GM19324 (cell line): ENCODE data around the gene HUNK.
"Not testable (repeated sequence)": the region's sequence is repeated elsewhere in the genome, so short reads cannot be mapped to it uniquely, and the experiment has no call there.

Experiments
- ATAC-seq: cut with Tn5 transposase; IDR thresholded peaks from one replicate; pipeline ENCODE4 v1.9.1; 2021; ENCODE audit warnings: mild to moderate bottlenecking, moderate library complexity; ENCODE audit not compliant: unreplicated experiment, low FRiP score

The HUNK gene

DNA sequence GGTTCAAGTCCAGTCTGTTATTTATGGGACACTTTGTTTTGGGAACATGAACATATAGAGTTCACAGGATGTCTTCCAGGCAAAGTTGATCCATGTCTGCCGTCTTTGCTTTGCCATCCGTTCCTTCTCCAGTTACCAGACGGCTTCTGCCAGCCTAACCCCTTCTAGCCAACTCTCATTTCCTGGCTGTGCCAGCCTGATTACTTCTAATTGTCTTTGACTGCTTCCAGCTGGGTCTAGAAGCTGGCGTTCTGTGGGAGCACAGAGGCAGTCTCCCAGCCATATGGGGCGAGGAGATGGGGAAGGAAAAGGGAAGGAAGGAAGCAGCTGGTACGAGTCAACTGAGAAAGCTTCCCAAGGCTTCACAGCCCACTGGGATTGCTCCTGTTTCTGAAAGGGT, 3.1 kb upstream of the HUNK start:
- no peak for ATAC-seq

DNA sequence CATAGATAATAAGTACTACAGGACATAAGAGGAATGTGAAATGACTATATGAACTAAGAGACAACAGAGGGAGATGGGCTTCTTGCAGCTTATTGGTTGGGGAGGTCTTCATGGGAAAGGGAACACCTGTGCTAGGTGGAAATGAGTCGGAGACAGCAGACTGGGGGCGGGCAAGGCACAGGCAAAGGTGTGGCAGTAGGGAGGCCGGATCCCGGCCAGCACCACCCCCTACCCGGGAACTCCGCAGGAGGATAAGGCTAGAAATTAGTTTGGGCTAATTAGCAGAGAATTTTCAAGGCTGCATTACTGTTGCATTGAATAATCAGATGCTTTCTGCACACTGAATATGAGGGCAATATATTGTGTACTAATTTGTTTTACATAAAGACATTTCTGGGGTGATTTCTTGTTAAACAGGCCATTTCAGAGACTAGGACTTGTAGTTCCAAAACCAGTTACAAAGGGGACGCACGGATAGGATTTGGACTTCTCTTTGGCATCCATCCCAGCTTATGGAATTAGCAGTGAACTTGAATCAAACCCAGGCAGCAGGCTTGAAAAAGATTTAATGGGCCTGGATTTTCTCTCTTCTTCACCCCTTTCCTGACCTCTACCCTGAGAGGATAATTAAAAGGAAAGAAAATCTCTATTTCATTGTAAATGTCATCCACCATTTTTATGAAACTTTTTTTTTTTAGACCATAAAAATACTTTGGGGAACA, 2.2 kb upstream of the HUNK start:
- ATAC-seq, result no peak

DNA sequence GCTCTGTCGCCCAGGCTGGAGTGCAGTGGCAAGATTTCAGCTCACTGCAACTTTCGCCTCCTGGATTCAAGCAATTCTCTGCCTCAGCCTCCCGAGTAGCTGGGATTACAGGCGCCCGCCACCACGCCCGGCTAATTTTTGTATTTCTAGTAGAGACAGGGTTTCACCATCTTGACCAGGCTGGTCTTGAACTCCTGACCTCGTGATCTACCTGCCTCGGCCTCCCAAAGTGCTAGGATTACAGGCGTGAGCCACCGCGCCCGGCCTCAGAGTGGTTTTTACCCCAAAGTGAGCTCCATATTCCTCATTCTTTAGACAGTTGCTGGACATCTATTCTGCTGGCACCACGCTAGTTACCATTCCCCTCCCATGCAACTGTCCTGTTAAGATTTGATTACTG, 1.4 kb upstream of the HUNK start:
- ATAC-seq, result not testable (repeated sequence)

DNA sequence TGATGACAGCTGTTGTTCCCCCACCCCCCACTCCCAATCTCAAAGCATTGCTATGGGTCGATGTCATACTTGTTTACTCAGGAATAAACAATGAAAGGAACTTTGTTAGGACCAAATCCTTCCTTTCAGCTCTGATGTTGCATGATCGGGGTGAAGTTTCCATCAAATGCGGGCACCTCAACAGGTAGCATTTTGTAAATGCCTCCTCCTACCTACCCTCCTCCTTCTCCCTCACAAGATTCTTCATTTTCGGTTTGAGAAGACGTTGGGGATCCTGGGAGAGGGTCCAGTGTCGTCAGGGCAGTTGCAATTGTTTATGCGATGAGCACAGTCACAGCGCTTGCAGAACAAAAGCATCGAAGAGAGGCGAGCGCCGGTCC, 758 bp upstream of the HUNK start:
- ATAC-seq, result no peak

DNA sequence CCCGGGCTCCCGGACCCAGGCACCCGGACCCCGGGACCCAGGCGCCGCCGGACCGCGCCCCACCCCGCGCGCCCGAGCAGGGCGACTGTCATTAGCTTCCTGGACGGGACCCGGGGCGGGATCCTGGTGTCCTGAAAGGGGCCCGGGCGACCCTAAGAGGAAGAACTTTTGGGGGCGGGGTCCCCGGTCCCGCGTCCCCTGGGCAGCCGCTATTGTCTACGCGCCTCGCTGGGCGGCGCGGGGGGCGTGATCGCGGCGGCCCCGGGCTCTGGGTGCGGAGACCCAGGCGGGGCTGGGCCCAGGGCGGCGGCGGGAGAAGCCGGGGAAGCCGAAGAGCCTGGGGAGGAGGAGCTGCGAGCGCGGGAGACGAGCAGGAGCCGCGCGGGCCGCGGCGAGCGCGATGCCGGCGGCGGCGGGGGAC, 465 bp downstream of the HUNK start:
- no peak for ATAC-seq

DNA sequence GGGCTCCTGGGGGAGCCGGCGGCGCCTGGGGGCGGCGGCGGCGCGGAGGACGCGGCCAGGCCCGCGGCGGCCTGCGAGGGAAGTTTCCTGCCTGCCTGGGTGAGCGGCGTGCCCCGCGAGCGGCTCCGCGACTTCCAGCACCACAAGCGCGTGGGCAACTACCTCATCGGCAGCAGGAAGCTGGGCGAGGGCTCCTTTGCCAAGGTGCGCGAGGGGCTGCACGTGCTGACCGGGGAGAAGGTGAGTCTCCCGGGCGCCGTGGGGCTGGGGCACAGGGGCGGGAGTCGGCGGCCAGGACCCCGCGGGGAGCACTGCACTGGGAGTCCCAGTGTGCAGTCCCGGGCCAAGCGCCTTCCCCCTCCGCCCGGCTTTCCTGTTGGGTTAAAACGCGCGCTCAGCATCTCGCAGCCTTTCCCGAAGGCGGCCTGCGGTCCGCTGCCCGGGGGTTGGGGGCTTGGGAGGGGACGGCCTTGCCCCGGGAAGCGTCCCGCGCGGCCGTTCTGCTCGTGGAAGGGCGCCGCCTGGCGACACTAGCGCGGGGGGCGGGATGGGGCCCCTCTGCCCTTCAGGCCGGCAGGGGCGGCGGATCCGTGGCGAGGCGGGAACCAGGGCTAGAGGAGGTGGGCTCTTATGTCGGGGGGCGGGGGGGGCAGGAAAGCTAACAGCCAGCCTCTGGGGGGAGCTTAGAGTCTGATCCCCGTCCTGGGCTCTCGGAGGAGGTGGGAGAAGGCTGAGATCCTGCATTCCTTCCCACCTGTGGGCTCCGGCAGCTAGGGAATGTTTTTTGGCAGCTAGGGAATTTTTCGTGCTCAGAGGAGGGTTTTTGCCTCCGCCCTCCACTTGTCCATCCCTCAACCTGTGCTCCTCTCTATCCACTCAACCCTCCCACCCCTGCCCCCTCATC, 1.1 kb downstream of the HUNK start:
- ATAC-seq, result no peak

DNA sequence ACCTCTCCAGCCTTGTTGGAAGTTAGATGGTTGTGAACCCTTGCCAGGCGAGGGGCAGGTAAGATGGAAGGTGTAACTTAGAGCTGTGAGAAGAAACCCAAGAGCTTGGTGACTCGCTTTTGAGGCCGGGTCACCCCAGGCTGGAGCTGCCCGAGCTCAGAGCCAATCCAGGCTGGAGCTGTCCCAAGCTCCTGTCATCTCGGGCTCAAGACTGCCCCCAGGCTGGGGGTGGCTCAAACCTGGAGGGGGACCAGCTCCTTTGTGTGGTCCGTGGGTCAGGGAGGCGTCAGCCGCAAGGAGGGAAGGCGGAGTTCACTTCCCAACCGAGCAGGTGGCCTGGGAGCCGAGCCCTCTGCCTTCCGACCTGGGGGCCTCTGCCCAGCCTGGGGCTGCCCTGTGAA, 2.0 kb downstream of the HUNK start:
- ATAC-seq, result no peak

DNA sequence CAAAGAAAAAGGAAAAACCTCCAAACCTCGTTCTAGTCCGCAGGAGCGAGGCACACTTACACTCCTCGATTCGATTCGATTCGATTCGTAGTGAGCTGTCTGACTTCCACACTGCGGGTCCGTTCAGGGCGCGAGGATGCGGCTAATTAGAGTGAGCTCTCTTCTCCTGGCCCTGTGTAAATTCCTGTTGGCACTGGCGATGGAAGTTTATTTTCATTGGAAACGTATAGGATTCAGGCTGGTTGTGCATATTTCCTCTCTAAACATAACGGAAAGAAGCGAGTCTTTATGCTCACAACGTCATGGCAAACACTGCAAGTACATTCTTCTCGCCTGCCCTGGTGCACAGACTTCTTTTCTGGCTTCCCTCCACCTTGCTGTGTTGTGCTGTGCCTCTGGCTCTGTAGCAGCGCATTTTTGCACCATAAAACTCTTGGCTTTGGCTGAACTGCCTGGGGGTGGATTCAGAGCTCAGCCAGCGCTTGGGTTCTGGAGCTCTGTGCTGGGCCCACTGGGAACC, 2.7 kb downstream of the HUNK start:
- ATAC-seq, result no peak

DNA sequence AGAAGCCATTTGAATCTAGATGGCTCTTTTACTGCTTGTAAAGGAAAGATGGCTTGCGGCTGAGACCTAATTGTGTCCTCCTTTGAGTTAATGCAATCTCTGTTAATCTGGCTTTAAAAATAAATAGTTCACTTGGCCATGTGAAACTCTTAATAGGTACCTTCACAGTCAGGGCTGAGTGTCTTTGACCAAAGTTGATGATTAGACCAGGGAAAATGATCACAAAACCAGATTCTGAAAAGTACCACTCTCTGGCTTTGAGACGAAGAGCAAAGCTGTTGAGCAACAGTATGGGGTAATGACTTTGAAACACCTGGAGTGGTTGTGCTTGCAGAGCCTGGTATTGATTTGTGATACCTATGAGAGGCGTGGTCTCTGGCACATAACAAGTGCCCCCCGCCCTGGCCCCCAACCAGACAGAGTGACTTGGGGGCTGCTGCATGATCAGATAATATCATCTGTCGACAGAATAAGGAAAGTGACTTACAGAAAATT, 4.7 kb downstream of the HUNK start:
- ATAC-seq, result no peak

DNA sequence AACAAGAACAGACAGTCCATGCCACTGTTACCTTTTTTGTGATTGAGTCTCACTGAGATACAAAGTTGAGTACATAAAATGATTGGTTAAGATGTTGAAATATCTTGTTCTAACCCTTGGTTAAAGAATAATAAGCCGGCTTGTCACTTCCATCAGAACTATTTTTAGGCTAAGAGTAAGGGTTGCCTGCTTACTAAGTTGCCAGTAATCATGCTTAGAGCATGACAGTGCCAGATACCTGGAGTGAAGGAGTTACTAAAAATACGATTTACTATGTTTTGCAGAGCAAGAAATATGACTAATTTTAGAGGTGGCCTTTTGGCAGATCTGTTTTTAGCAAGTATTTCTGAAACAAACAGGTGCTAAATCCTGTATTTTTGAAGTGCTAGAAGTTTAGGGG, 6.0 kb downstream of the HUNK start:
- ATAC-seq, result no peak

DNA sequence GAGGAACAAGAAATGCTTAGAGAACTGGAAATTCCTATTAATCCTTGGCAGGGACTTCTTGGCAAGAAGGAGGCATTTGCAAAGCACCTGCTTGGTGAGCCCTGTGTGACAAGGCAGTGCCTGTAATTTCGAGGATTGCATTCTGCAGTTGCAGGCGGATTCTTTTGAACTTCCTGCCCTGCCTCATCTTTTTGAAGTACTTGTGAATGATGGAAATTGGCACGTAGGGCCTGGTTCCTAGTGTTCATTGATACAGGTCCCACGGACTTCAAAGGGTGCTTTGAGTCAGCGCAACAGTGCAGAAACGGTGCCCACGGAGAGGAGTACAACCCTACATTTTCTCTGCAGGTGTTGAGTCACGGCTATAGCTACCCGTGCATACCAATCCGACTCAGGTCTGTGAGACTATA, 6.4 kb downstream of the HUNK start:
- ATAC-seq, result no peak

DNA sequence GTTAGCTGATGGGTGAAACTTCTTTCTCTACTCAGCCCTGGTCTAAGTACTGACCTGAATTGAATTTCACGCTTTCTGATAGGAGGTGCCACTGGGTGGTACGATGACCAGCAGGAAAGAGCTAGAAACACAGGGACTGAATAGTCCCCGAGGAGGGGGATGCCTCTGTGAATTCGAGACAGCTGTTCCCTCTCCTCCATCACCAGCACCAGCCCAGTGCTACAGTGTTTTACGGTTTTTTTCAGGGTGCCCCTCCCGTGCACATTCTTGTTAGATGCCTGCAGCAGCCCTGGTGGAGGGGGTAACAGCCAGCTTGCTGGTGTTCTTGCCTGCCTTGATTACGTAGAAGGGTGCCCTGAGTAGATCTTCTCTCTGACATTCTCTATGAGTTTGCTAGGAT, 7.1 kb downstream of the HUNK start:
- ATAC-seq, result no peak

DNA sequence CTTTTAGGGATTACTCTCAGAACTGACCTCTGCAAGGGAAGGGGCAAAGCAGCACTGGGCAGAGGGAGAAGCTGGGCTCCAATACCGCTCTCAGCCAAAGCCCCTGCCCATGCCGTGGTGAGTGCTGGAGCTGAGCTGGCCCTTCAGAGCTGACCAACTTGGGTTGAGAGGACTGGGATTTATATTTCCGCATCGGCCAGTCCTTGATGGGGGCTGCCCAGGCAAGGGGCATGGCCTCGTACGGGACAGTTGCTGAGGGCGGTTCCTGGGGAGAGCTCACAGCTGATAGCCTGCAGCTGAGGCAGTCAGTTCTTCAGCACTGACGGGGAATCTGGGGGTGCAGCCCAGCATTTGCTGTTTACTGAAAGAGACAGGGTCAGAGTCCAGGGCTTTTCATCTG, 8.0 kb downstream of the HUNK start:
- no peak for ATAC-seq

DNA sequence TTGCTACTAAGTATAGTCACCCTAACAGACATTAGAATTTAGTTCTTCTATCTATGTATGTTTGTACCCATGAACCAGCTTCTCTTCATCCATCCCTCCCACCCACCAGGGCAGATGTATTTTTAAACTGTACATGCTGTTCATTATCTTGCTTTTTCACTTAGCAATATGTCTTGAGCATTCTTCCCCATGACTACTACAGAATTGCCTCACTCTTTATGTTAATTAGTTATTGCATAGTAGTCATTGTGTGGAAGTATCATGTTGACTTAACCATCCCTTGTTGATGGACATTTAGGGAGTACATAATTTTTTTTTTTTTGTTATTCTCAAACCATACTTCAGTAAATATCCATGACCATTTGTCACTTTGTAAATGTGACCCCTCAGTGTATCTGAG, 9.9 kb downstream of the HUNK start:
- no peak for ATAC-seq

DNA sequence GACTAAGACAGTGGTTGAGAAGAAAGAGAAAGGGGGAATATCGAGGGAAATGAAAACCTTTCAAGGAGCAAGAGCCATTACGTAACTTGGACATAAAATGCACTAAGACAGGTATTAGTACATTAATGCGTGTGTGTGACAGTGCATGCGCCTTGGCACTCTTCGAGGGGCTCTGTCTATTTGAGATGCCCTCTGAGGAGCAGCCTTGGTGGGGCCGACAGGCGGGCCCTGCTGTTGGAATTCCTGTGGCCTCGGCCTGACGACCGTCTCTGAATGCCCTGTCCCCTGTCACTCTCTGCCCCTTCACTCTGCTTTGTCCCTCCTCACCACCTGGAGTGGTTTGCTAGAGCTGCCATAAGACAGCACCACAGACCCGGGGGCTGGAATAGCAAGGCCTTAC, 12.3 kb downstream of the HUNK start:
- ATAC-seq, result no peak

DNA sequence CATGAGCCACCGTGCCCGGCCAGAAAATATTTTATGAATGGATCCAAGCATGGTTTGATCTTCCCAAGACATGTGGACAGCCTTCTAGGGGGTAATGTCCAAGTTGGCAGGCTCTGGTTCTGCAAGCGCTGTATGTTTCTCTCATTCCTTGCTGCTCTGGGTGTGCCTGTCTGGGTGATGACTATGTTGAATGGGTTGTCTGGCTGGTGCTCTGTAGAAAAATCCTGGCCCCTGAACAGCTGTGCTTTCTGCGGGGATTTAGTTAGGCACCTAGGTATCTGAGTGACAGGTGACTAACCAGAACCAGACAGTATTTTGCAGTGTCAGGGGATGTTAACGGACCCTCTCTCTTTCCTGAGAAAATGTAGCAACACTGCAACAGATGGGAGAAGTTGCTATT, 14.1 kb downstream of the HUNK start:
- ATAC-seq, result no peak

DNA sequence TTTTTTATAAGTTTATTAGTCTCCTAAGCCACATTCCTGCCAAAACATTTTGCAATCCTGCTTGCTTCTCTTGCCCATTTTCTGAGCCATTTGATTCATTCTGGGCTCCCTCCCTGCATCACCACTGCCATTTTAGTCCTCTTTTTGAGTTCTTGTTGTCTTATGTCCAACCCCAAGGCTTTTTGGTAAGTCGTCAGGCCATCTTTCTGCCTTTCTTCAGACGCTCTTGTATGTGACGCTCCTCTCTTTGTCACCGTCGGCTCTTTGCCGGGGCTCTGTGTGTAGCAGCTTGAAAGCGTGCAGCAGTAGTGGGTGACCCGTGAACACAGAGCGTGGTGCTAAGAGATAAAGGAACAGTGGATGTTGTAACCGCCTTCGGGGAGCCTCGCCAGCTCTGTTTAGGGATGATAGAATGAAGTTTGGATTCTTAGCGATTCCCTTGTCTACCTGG, 14.6 kb downstream of the HUNK start:
- no peak for ATAC-seq

DNA sequence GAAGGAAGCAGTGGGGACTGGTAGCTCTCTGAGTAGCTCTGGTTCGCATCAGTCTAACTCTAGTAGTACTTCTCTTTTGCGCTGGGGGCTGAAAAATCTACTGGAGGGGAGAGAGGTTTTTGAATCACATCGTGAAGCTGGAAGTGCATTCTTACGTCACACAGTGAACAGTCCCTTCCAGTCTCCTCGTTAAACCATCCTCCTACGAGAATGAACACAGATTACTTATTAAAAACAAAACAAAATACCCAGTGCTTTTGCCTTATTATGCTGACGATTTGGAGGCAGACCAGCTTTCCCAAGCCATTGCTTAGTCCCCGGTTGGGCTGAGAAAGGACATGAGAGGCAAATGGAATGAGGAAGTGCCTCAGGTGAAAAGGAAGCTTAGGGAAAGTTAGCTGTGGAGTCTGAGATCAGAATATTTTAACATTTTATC, 16.1 kb downstream of the HUNK start:
- ATAC-seq, result no peak

DNA sequence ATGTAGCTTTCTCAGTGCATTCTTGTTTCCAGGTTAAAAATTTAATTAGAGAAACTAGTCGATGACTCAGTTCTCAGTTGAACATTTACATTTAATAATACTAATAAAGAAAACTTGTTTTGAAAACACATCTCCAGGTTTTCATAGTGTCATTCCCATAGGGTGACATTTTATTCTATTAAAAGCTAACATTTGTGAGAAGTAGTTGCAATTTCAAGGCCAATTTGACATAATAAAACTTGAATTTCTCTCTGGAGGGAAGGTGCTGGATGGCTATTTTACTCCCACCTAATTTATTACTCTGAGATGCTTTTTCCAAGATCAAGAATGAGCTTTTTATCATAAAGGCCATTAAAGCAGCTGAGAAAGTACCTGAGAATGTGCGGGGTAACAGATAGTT, 16.6 kb downstream of the HUNK start:
- no peak for ATAC-seq

DNA sequence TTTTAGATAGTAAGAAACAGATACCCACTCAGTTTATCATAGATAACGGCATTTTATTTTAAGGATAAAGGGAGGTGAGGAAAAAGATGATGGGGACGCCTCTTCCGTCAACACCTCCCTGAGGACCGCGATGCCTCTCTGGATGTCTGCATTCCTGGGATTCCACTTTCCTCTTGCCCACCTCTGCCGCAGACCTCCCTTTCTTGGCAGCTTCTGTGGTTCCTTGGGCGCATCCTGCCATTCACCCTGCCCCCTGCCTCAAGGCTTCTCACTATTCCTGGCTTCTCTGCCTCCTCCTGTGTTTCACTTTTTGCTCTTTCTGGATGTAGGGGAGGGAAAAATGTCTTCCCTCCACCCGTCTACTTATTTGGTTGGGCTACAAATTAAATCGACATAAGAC, 19.9 kb downstream of the HUNK start:
- no peak for ATAC-seq

DNA sequence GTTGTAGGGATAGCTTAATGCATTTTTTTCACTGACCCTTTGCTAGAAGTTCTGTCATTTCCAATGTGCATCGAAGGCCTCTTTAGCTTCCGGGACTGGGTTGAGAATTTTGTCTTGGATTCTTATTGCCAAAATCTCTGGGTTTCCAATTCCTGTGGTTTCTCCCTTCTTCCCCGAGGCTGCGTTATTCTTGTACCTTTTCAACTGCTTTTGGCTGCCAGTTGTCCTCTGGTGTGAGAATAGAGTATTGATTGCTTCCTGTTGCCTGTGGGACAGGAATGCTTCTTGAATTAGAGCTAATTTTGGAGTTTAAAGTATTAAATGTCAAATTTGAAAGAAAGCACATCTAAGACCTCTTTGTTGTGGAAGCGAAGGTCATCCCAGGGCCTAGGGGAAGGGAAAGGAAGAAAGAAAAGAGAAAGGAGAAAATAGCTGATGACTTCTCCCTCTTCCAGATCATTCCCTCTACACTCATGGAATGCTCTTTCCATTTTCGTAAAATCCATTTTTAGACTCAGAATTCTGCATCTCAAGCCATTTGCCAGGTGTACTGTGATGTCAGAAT, 21.1 kb downstream of the HUNK start:
- no peak for ATAC-seq
